Right lobe of liver (tissue), 6 donors: ENCODE measurements around the gene COX4I2. TPM values are rescaled to one million over a fixed set of nuclear protein-coding genes. Genes with fewer than 3 reads are reported as not detected.

ENCODE experiments used
- ATAC-seq, 4 donors: fragments of 200-7000 bp; cut with Tn5 transposase; one replicate each; pipeline ENCODE4 v1.9.1; 2020; ENCODE audit warnings: mild to moderate bottlenecking in 4 of 4, moderate library complexity in 4 of 4
- DNase-seq, 3 donors: peaks; one replicate each; pipeline ENCODE4 v3.0.0-alpha.2; 2020
- H3K27ac ChIP-seq, 3 donors: fragments of 200-600 bp; one replicate each; pipeline ENCODE4 v1.8.0; 2022
- H3K27me3 ChIP-seq, 2 donors: fragments of 200-600 bp; one replicate each; pipeline ENCODE4 v1.8.0; 2022
- H3K36me3 ChIP-seq, 4 donors: fragments of 200-600 bp; sonication (generic) in 1 of 4; one replicate each; pipeline versions ENCODE4 v1.5.1 to v1.8.0; 2017 to 2022; ENCODE audit warnings: control low read depth in 1 of 4
- H3K4me1 ChIP-seq, 4 donors: fragments of 200-600 bp; sonication (generic) in 1 of 4; one replicate each; pipeline versions ENCODE4 v1.5.1 to v1.8.0; 2017 to 2022; ENCODE audit warnings: control low read depth in 1 of 4
- H3K4me3 ChIP-seq, 3 donors: fragments of 200-600 bp; one replicate each; pipeline ENCODE4 v1.8.0; 2022
- H3K9me3 ChIP-seq, 4 donors: fragments of 200-600 bp; sonication (generic) in 1 of 4; one replicate each; pipeline versions ENCODE4 v1.5.1 to v1.8.0; 2017 to 2022; ENCODE audit warnings: control low read depth in 1 of 4
- POLR2A ChIP-seq: fragments of 450-650 bp; IDR thresholded peaks from one replicate; pipeline ENCODE4 v1.6.1; 2017; ENCODE audit warnings: antibody characterized with exemption, mild to moderate bottlenecking
- WGBS: methylation state at CpG from one replicate; pipeline ENCODE4 v1.1.6; 2018; ENCODE audit warnings: low coverage, low lambda C conversion rate; ENCODE audit not compliant: insufficient coverage; ENCODE audit errors: missing lambda C conversion rate; 5-methylcytosine and 5-hydroxymethylcytosine counted together
- intact Hi-C, 2 donors: fragments of 100-400 bp; cut with DNase I; formaldehyde crosslinking; loops; one replicate each; pipeline versions ENCODE4 v1.11.2 to v1.14.1; 2022
- total RNA-seq, 6 experiments: library from RNA; depleted of rRNA in 2 of 6; stranded (reverse); fragments of >200 nt in 2 of 6; fragmentation: NEBNext Ultra II Directional in 3 of 6; extraction: Animal tissue kit (Norgen Biotek cat#: 25700) in 3 of 6; gene quantifications; one replicate each; pipeline versions ENCODE4 v1.1.0 to v1.2.4, GENCODE V29; 2016 to 2023
- TF ChIP-seq, protein P1 (sequence below), 4 donors: fragments of 200-600 bp in 3 of 4; fragments of 450-650 bp in 1 of 4; IDR thresholded peaks; one replicate each; pipeline versions ENCODE4 v1.5.1 to v1.8.0; 2016 to 2022; ENCODE audit warnings: antibody characterized with exemption in 4 of 4, mild to moderate bottlenecking in 2 of 4
- donor health status: DM: no; HTN: yes; CAD: no.
- donor health status: DM: no; HTN: no; CAD: no.
- donor health status: DM: no; HTN: no; CAD: no.
- donor health status: DM: no; HTN: yes; CAD: no.
- donor health status: DM: no; HTN: yes; CAD: no.

The COX4I2 gene
- total RNA-seq, 6 experiments from 2014 or later: not detected

- Histone ChIP-seq H3K9me3 (no peaks in the 10 kb centered on the region), H3K4me3 (no peak overlapping the region), H3K27ac (peak overlapping the region in 1 of 3 donors; percentile 29), H3K27me3 (no peaks in the 10 kb centered on the region), H3K4me1 (peaks cover 0 to 54% (median 20%) of the 10 kb centered on the region in 4 donors), H3K36me3 (no peaks in the 10 kb centered on the region)
- WGBS: 67% methylated on average over 7 of the region's 7 CpGs
- no peak for TF ChIP-seq POLR2A
- no peak for ATAC-seq
- intact Hi-C loops: no loop called here
- DNase-seq: no peak
These were observed 42.8 kb downstream of the COX4I2 start for GRCh38 chr20:31680286-31681127.

DNA sequence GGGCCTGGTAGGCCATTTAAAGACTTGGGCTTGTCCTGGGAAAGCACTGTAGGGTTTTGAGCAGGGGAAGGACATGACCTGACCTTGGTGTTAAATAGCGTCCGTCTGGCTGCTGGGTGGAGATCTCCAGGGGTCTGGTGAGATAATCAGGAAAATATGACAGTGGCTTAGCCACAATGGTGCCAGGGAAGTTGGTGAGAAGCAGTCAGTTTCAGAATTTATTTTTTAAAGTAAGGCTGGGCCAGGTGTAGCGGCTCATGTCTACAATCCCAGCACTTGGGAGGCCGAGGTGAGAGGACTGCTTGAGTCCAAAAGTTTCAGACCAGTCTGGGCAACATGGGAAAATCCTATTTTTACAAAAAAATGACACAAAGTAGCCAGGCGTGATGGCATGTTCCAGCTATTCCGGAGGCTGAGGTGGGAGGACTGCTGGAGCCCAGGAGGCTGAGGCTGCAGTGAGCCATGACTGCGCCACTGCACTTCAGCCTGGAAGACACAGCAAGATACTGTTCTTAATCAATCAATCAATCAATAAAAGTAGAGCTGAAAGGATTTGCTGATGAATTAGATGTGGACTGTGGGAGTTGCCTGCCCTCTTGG lies 43.5 kb downstream of the COX4I2 start:
- TF ChIP-seq POLR2A: no peak
- TF ChIP-seq, protein P1, sequence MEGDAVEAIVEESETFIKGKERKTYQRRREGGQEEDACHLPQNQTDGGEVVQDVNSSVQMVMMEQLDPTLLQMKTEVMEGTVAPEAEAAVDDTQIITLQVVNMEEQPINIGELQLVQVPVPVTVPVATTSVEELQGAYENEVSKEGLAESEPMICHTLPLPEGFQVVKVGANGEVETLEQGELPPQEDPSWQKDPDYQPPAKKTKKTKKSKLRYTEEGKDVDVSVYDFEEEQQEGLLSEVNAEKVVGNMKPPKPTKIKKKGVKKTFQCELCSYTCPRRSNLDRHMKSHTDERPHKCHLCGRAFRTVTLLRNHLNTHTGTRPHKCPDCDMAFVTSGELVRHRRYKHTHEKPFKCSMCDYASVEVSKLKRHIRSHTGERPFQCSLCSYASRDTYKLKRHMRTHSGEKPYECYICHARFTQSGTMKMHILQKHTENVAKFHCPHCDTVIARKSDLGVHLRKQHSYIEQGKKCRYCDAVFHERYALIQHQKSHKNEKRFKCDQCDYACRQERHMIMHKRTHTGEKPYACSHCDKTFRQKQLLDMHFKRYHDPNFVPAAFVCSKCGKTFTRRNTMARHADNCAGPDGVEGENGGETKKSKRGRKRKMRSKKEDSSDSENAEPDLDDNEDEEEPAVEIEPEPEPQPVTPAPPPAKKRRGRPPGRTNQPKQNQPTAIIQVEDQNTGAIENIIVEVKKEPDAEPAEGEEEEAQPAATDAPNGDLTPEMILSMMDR (IDR thresholded peaks at IDR 0.05): no peak
- Histone ChIP-seq H3K9me3 (no peaks in the 10 kb centered on the region), H3K27ac (no peak overlapping the region), H3K4me3 (no peak overlapping the region), H3K36me3 (peaks cover 0 to 1% (median 0%) of the 10 kb centered on the region in 4 donors), H3K4me1 (peaks cover 0 to 49% (median 19%) of the 10 kb centered on the region in 4 donors), H3K27me3 (no peaks in the 10 kb centered on the region)
- ATAC-seq: no peak
- no peak for DNase-seq
- 95% methylated on average over 5 of the region's 7 CpGs for WGBS
- intact Hi-C loops: no loop called here

DNA sequence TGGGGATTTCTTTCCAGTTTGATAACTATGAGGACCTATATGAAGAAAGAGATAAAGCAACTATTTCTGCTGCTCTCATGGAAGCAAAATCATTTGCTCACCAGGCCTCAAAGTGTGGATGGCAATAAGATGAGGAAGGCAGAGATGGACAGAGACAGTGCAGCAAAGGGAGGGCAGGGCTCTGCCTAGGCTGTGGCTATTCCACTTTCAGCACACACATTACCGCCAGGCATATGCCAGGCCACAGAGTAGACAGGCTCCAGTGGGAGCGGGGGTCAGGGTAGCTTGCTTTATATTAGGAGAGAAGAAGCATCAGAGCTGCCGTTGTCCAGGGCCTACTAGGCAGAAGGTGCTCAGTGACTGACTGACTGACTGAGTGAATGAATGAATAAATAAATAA lies 44.1 kb downstream of the COX4I2 start:
- Histone ChIP-seq H3K36me3 (peaks cover 0 to 6% (median 0%) of the 10 kb centered on the region in 4 donors), H3K27me3 (no peaks in the 10 kb centered on the region), H3K27ac (peak overlapping the region in 1 of 3 donors; percentile 4), H3K4me3 (no peak overlapping the region), H3K9me3 (no peaks in the 10 kb centered on the region), H3K4me1 (peaks cover 0 to 49% (median 19%) of the 10 kb centered on the region in 4 donors)
- TF ChIP-seq, protein P1 (IDR thresholded peaks at IDR 0.05): no peak
- no peak for TF ChIP-seq POLR2A
- intact Hi-C loops: no loop called here
- 100% methylated on average over 3 of the region's 3 CpGs for WGBS
- no peak for DNase-seq
- no peak for ATAC-seq

DNA sequence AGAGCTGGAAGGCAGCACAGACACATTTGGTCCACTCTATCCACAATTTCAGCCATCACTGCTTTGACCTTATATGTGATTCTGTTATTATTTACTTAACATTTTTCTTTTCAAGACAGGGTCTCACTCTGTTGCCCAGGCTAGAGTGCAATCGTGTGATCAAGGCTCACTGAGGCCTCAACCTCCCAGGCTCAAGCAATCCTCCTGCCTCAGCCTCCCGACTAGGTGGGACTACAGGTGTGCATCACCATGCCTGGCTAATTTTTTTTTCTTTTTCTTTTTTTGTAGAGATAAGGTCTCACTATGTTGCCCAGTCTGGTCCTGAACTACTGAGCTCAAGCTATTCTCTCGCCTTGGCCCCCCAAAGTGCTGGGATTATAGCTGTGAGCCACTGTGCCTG lies 44.6 kb downstream of the COX4I2 start:
- H3K4me3 ChIP-seq: no peak overlapping the region
- H3K4me1 ChIP-seq: peaks cover 0 to 50% (median 19%) of the 10 kb centered on the region in 4 donors
- no peak overlapping the region for H3K27ac ChIP-seq
- WGBS: 100% methylated on average over 3 of the region's 3 CpGs
- no peaks in the 10 kb centered on the region for H3K9me3 ChIP-seq
- no peak for TF ChIP-seq POLR2A
- TF ChIP-seq, protein P1 (IDR thresholded peaks at IDR 0.05): no peak
- ATAC-seq: no peak
- peaks cover 0 to 11% (median 0%) of the 10 kb centered on the region in 4 donors for H3K36me3 ChIP-seq
- intact Hi-C loops: no loop called here
- DNase-seq: no peak
- no peaks in the 10 kb centered on the region for H3K27me3 ChIP-seq

DNA sequence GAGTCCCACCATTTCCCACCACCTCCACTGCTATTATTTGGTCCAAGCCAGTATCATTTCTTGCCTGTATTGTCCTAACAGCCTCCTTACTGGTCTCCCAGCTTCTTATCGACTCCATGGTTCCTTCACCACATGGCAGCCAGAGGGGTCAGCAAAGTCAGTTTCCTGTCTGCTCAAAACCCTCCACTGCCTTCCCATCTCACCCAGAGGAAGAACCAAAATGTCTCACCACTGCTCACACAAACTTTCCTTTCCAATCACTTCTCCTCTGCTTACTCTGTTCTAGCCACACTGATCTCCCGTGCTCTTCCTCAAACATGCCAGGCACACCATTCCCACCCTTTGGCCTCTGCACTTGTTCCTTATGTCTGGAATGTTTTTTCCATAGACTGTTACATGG lies 45.2 kb downstream of the COX4I2 start:
- Histone ChIP-seq H3K4me1 (peaks cover 0 to 45% (median 18%) of the 10 kb centered on the region in 4 donors), H3K9me3 (no peaks in the 10 kb centered on the region), H3K27ac (no peak overlapping the region), H3K36me3 (peaks cover 0 to 11% (median 0%) of the 10 kb centered on the region in 4 donors), H3K27me3 (no peaks in the 10 kb centered on the region), H3K4me3 (no peak overlapping the region)
- no peak for DNase-seq
- no peak for TF ChIP-seq POLR2A
- TF ChIP-seq, protein P1 (IDR thresholded peaks at IDR 0.05): no peak
- ATAC-seq: no peak
- WGBS: 57% methylated on average over 2 of the region's 2 CpGs
- intact Hi-C loops: no loop called here
